HG03442 (cell line): ENCODE results near the gene SIPA1L3.

Experiments
- ATAC-seq: cut with Tn5 transposase; IDR thresholded peaks from one replicate; pipeline ENCODE4 v1.9.1; 2021; ENCODE audit warnings: mild to moderate bottlenecking, moderate library complexity; ENCODE audit not compliant: unreplicated experiment

The SIPA1L3 gene

DNA sequence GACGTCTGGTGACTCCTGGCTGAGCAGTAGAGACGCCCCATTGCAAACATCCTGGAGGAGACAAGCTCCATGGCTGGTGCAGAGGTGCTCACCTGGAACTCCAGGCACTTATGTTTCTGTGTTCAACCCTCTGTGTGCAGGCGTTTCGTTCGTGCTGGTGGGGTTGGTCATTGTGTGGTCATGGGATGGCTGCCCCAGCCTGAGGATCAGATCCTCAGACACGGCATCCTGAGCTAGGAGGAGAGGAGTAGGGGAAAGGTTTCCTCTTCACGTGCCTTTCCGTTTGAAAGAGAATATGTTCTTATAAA, 87.8 kb downstream of the SIPA1L3 start:
- no peak for ATAC-seq

DNA sequence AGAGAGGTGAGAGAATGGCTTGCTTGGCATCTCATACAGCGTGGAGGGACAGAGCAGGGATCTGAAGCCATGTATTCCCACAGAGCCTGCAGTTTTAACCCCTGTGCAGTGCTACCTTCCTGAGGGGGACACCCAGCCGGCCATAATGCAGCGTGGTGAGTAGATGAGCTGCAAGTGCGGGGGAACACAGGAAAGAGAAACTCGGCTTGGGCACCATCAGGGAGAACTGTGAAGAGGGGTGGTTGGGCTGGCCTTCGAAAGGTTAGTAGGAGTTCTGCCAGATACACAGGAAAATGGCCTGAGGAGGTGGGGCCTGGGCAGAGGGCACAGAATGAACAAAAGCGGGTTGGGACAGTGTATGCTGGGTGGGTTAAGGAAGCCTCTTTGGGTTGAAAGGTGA, 88.3 kb downstream of the SIPA1L3 start:
- ATAC-seq, result no peak

DNA sequence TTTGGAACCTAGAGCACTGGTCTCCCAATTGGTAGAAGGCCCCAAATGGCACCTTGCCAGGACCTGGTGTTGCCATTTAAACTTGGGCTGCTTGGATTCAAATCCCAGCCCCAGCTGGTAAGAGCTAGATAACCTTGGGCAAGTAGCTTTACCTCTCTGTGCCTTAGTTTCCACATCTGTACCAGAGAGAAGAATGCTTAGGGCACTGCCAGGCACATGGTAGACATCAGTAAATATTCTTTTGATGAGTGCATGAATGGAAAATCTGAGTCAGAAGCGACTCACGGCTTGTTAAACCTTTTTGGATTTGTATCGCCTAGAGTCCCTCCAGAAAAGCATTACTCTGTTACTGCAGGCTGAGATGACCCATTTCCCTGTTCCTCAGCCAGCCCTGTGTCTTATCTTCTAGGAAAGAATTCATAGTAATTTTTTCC, 90.9 kb downstream of the SIPA1L3 start:
- no peak for ATAC-seq

DNA sequence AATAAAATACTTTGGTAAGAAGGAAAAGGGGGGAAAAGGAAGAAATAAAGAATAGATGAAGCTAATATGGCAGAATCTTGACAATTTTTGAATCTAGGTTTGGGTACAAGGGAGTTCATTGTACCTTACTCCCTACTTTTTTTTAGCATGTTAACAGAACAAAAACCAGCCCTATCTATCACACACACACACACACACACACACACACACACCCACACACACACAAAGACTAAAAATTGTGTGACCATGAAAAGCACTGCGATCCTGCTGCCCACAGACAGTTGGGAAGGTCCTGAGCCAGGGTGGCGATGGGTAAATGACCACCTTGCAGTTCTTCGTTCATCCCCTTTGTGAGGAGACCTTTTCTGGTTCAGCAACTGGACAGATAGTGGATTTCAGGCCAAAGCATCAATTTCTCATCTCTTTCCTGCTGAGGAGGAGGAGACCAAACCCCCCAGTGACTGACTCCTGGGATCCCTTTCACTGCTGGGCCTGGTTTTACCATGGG, 91.8 kb downstream of the SIPA1L3 start:
- ATAC-seq, result no peak

DNA sequence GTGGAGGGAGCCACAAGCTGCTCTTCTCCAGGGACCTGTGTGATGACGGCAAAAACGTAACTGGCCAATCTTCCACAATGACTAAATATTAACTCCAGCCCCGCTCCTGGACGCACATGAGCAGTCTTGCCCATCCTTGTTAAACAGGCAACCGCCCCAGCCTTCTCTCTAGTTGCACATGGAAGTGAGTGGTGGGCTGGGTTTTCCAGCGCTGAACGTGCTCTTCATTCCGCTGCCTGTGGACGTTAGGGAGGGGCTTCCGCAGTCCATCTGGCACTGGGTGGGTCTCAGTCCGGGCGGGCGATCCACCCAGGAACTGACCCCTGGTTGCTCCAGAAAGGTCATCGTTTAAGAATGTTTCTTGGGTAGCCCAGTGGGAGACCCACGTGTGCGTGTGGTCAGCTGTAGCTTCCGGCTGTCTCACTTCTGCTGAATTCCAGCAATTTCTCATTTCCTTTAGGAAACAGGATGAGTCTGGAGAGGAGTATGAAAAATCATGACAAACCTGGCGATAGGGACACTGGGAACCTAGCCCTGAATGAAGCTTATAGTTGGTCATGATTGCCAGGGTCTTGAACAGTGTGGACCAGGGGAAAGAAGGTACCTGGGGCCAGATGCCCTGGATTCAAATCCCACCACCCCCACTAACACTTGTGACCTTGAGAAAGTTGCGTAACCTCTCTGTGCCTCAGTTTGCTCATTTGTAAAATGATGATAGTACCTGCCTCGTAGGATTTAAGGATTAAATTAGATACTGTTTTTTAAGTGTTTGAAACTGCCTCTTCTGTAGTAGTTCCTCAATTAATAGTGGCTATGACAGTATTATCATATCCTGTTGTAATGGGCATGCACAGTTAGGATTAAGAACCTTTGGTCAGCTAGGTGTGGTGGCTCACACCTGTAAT, 92.6 kb downstream of the SIPA1L3 start:
- ATAC-seq, result no peak

DNA sequence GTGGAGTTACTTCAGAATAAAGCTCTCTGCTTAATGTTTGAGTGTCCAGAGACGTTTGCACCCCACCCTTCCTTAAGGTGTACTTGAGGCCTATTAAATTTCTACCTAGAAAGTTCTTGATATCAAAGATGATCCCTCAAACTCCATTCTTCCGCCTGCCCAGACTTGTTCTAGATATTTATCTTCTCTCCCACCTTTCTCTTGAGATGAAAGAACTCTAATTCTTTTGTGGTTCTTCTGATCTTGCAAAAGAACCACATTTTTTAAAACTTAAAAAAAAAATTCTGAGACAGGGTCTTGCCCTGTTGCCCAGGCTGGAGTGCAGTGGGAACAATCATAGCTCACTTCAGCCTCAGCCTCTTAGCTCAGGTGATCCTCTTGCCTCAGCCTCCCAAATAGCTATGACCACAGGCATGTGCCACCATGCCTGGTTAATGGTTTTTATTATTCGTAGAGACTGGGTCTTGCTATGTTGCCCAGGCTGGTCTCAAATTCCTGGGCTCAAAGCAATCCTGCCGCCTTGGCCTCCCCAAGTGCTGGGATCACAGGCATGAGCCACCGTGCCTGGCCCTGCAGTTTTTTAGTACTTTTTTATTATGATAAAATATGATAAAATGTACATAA, 94.3 kb downstream of the SIPA1L3 start:
- no peak for ATAC-seq

DNA sequence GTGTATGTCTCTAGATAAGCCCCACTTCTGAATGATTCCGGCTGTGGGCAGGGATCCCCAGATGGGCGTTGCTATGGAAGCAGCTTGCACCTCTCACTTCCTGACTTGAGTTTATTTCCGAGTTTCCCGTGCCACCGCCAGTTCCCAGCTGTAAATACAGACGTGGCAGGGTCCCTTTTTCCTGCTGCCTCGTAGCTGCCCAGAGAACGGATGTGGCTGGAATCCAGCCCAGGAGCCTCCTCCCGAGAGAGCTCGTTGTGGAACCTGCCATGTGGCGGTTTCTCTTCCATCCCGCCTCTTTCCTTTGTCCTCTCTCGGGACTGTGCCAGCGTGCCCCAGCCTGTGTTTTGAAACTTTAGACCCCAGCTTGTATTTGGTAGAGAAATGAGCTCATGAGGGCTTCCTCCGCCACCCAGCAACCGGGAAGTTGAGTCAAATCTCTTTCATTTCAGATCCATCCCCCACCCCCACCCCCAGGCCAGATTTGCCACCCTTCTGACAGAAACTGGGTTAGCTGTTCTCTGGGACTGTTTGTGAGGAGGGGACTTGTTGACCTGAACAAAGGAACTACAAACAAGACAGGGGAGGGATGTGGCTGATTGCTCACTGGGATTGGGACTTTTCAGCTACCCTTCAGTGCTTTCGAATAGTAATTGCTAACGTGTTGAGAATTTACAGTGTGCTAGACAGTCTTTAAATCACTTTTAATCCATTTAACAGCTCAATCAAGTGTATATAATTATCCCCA, 96.6 kb downstream of the SIPA1L3 start:
- no peak for ATAC-seq

DNA sequence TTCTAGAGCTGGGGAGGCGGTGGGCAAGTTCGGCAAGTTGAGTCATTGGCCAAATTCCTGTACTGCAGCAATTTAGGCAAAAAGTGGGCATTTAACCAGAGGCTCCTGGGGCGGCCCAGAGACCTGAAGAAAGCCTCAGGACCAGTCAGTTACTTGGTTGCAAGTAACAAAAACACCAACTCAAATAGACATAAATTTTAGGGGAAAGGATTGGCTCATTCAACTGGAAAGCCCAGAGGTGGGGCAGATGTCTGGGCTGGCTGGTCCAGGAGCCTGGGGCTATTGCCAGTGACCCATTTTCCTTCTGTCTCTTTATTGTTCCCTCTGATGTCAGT, 97.1 kb downstream of the SIPA1L3 start:
- ATAC-seq, result no peak

DNA sequence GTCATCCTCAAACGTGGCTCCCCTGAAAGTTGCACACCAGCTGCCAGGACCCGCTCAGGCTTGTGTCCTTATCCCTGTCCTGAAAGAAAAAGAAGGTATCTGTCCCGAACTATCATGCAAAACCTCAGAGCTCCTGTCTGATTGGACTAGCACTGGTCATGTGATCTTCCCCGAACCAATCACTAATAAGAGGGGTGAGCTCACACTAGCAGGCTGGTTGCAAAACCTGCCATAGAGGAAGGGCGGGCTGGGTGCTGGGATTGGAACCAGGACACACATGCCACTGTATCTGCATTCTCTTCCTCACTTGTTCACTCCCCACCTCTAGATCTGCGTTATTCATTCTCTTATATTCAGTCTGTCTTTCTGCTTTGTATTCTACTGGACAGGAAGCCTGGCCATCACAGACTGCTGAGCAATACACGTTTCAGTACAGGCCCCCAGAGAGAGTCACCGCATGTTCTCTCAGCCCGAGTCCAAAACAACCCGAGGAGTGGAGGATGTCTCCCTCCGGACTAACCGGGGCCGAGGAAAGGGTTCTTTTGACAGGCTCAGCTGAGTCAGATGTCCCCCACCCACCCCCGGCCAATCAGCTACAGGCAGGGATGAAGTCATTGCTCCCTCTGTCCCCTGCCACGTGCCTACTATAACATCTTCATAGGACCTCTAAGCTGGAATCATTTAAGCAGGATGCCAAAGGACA, 97.7 kb downstream of the SIPA1L3 start:
- peak; percentile 71 for ATAC-seq

DNA sequence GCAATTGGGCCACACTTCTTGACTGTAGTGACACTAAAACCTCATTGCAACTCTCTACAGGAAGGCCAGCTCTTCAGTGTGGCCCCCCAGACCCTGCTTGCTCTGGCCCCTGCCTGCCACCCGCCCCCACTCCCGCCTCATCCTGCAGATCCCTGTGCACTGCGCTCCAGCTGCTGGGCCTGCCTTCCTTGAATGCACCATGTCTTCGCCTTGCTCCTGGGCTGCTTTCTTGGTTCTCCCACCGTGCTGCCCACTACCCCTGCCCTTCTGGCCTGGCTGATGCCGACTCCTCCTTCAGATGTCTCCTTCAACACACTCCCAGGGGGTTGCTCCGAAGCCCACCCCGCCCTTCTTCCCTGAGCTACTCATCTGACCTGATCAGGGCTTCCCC, 98.2 kb downstream of the SIPA1L3 start:
- ATAC-seq, result no peak

DNA sequence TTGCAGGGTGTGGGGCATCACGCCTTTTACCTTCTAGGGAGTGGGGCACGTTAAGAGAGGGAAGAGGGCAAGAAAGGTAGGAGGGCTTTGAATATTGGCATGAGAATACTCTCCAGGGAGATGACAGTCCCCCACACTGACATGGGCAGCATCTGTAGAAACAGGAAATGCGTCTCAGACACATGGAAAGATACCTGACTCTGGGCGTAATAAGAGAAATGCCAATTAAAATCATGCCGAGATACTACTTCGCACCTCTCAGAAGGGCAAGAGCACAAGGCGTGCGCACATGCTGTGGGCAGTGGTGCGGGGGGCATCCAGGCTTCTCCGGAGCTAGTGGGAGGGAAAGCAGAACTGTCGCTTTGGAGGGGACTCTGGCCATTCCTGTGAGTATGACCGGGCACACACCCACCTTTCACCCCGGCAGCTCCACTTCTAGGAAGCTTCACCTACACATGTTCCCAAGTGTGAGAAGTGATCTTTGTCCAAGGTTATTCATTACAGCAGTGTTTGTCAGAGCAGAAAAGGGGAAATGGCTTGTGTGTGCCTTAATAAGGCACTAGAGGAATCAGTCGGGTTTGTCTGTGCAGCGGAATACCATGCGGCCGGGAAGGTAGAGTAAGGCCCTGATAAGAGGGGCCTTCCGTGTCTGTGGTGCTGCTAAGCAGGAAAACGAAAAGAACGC, 99.5 kb downstream of the SIPA1L3 start:
- ATAC-seq, result no peak

DNA sequence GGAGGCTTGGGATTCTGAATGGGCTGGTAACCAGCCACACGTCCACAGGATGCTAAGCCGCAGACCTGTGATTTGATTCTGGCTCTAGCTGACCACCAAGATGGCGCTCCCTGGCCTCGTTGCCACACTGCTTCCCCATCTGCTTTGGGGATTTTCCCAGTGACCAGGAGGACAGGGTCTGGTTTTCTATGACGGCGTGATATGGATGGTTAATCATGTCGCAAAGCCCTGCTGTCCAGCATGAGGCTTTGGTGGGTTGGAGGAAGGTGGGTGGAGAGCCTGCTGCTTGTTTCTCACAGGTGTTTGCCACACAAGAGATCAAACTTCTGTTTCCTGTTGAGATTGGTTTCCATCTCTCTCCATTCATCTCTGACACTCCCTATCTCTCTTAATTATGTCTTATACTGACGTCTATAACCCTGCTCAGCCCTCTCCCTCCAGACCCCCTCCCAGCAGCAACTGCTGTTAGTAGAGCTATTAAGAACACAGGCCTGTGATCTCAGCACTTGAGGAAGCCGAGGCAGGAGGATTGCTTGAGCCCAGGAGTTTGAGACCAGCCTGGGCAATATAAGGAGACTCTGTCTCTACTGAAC, 102.7 kb downstream of the SIPA1L3 start:
- ATAC-seq, result no peak

DNA sequence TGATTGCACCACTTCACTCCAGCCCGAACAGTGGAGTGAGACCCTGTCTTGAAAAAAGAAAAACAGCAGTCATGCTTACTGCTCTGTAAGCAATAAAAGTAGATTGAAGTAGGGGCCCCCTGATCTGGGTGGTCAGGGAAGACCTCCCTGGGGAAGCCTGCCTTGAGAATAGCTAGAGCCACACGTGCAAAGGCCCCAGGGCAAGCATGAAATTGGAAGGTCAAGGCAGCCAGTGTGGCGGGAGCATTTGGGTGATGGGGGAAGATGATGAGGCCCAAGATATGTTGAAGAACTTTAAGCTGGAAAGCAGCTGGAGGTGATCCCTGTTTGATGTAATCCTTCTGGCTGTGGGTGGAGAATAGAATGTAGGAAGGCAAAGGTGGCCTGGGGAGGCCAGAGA, 104.4 kb downstream of the SIPA1L3 start:
- ATAC-seq, result no peak

DNA sequence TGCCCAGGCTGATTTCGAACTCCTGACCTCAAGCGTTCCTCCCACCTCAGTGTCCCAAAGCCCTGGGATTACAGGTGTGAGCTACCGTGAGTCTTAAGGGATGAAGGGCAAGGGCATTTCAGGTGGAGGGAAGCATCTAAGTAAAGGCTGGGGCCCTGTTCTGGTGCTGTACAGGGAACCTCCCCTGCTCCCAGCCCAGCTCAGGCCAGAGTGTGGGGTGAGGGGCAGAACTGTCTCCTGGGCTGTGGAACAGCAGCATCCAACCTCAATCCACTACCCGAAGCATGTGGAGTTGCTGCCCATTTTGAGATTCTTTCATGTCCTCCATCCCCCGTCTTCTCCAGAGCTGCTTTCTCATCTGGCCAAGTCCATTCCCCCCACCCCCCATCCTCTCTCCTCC, 105.3 kb downstream of the SIPA1L3 start:
- ATAC-seq, result no peak

DNA sequence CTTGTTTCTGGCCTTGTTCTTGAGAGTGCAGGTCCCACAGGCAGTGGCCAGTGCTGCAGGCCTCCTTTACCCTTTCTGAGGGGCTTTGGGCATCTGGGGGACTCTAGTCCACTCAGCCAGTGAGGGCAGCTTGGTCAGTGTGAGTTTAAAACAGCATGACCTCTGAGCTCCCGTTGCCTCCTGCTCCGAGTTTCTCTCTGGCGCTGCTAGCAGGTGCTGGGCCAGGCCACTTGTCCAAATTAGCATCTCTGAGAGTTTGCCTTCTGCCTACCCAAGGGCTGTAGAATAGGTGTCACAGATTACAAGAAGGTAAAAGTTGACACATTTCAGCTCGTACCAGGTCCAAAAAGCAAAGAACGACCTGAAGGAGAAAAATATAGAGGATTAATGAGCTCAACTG, 105.9 kb downstream of the SIPA1L3 start:
- no peak for ATAC-seq

DNA sequence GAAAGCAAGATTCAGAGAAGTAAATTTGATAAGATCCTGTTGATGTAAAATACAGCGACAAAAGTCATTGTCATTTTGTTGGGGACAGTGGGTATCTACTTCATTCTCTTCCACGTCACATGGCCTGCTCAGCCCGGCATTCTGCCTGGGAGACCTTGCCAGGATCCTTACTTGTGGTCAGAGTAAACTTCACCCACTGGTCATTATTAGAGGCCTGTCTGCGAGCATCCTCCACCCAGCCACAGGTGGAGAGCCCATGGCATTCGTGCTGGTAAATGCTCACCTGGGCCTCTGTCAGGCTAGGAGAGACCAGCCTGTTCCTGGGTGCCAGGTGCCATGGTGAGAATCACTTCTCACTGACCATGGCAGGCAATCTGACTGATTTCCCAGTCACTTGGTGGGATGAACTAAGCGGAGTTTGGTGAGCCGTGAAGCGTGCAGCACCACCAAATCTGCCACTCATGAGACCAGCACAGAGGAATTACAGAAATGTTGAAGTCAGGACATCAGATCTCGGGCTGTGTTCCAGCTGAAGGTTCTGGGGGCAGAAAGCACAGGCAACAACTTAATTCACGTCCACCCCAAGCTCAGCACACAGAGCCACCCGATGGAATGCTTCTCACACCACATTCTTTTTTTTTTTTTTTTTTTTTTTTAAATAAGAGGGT, 107.0 kb downstream of the SIPA1L3 start:
- no peak for ATAC-seq

DNA sequence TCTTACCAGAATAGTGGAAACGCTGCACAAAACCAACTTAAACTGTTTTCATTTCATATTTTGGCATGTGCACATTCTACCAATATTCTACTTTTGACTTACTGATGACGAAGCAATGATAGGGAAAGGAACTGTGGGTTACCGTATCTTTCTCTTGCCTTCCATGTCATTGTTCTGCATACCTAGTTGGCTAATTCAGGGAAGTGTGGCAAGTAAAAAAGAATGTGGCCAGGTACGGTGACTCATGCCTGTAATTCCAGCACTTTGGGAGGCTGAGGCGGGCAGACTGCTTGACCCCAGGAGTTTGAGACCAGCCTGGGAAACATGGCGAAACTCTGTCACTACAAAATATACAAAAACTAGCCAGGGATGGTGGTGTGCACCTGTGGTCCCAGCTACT, 108.2 kb downstream of the SIPA1L3 start:
- ATAC-seq, result no peak

DNA sequence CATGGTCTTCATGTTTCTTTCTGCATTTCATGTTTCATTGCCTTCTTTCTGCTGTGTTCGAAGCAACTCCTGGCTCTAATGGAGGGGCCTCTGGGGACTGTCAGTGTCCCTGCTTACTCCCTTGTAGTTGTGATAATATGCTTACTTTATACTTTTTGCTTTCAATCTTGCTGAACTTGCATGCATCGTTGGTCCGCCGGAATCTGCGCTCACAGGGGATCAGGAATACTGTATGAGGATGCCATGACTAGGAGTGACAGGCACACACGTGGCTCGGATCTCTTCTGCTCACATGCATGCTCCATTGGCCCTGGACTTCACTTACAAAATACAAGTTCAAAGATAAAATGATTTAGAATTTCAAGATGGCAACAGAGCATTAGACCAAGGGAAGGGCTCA, 108.8 kb downstream of the SIPA1L3 start:
- no peak for ATAC-seq

DNA sequence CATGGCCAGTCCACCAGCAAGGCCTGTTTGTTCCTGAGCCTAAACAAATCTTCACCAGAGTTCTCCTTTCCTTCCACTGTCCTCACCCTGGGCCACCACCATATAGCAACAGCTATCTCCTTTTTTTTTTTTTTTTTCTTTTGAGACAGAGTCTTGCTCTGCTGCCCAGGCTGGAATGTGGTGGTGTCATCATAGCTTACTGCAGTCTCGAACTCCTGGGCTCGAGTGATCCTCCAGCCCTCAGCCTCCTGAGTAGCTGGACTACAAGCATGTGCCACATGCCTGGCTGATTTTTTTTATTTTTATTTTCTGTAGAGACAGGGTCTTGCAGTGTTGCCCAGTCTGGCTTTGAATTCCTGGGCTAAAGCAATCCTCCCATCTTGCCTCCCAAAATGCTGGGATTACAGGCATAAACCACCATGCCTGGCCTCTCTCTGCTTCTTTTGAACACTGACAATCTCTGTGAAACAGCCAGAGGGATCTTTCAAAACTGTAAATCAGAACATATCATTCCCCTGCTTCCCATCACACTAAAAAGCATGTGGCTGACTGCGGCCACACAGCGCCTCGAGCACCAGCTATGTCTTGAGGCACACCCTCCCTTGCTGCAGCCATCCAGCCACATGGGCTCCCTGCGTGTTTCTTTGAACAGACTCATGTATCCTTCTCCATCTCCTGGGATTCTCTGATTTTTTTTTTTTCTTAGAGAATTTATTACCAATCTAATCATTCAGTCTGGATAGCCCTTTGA, 110.6 kb downstream of the SIPA1L3 start:
- no peak for ATAC-seq
